Bronchial epithelial cell (primary cell): Measurements from ENCODE around the gene RASL11A. TPM values are rescaled to one million over a fixed set of nuclear protein-coding genes. Genes with fewer than 3 reads are reported as not detected.
"Not testable (repeated sequence)": the region's sequence is repeated elsewhere in the genome, so short reads cannot be mapped to it uniquely, and the experiment has no call there.

Experiments
- DNase-seq: peaks from one replicate; pipeline ENCODE4 v3.0.0-alpha.2; 2010; ENCODE audit warnings: low read depth
- FAIRE-seq: peaks from 2 replicates; lab custom pipeline; 2011; peaks lifted over from hg19 to GRCh38; lab: Jason Lieb, UNC
- H3K27me3 ChIP-seq: 2 replicates; pipeline ENCODE4 v1.5.1; 2011; ENCODE audit warnings: low read length; ENCODE audit not compliant: control insufficient read depth, insufficient read depth
- H3K36me3 ChIP-seq: 2 replicates; pipeline ENCODE4 v1.5.1; 2011; ENCODE audit warnings: low read length; ENCODE audit not compliant: control insufficient read depth, insufficient read depth
- H3K4me3 ChIP-seq: 2 replicates; pipeline ENCODE4 v1.5.1; 2011; ENCODE audit warnings: mild to moderate bottlenecking, low read depth, low read length, control low read depth
- total RNA-seq: library from RNA; depleted of rRNA; stranded (reverse); fragments of >200 nt; gene quantifications from 2 replicates; pipeline ENCODE4 v1.2.1, GENCODE V29; 2014
- TF ChIP-seq, protein P1 (sequence below): IDR thresholded peaks from 2 replicates; pipeline ENCODE4 v1.5.1; 2011; ENCODE audit warnings: mild to moderate bottlenecking, moderate library complexity, low read length, control low read depth, inconsistent platforms; ENCODE audit not compliant: insufficient read depth, severe bottlenecking

Gene RASL11A
- 0.51 and 1.1 TPM in 2 replicates for total RNA-seq

DNA sequence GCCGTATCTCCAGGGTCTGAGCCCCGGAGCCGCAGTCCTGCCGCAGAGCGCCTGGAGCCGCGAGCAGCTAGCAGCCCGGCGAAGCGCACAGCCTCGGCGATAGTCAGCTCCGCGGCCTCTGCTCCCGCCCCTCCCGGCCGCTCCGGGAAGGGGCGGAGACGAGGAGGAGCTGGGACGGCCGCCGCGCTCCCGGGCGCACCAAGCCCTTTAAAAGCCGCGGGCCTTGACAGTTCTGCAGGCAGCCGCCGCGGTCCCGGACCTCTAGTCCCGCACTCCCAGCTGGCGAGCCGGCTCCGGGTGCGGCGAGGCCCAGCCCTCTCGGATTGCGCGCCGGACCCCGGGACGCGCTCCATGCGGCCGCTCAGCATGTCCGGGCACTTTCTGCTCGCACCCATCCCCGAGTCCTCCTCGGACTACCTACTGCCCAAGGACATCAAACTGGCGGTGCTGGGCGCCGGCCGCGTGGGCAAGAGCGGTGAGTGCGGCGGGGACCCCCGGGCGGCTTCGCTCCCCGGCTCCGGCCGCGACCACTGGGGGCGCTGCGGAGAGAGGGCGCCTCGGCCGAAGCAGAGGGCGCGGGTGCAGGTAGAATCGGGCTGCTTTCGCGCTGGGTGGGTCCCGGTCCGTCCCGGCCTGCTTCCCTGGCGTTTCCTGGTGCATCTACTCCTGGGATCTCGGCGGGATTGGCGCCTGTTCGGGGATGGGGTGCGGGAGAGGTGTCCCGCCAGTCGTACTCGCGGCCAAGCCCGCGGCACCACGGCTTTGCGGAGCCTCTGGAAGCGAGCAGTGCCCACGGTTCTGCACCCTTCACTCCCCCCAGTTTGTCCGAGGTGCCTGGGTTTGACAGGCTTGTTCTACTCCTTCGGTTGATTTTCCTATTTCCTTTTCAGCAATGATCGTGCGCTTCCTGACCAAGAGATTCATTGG lies at the start of gene RASL11A:
Gene RASL11A, plus strand, starts transcription at position 237 of the 927 bp plus-strand sequence. Its CDS starts 115 bp downstream, at position 352.
- no peaks in the 10 kb centered on the region for H3K36me3 ChIP-seq
- H3K4me3 ChIP-seq, result peak within 1 kb of the TSS; percentile 73
- FAIRE-seq, result no peak
- peak; percentile 55 for DNase-seq
- no peaks in the 10 kb centered on the region for H3K27me3 ChIP-seq
- TF ChIP-seq, protein P1, sequence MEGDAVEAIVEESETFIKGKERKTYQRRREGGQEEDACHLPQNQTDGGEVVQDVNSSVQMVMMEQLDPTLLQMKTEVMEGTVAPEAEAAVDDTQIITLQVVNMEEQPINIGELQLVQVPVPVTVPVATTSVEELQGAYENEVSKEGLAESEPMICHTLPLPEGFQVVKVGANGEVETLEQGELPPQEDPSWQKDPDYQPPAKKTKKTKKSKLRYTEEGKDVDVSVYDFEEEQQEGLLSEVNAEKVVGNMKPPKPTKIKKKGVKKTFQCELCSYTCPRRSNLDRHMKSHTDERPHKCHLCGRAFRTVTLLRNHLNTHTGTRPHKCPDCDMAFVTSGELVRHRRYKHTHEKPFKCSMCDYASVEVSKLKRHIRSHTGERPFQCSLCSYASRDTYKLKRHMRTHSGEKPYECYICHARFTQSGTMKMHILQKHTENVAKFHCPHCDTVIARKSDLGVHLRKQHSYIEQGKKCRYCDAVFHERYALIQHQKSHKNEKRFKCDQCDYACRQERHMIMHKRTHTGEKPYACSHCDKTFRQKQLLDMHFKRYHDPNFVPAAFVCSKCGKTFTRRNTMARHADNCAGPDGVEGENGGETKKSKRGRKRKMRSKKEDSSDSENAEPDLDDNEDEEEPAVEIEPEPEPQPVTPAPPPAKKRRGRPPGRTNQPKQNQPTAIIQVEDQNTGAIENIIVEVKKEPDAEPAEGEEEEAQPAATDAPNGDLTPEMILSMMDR, result peak; percentile 77

DNA sequence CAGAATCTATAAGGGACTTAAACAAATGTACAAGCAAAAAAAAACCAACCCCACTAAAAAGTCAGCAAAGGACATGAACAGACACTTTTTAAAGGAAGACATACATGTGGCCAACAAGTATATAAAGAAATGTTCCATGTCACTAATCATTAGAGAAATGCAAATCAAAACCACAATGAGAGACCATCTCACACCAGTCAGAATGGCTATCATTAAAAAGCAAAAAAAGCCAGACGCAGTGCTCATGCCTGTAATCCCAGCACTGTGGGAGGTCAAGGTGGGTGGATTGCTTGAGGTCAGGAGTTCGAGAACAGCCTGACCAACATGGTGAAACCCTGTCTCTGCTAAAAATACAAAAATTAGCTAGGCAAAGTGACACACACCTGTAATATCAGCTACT lies 48.5 kb upstream of the RASL11A start:
- not testable (repeated sequence) for H3K27me3 ChIP-seq, DNase-seq, H3K36me3 ChIP-seq, H3K4me3 ChIP-seq, FAIRE-seq

GRCh38 chr13:27226991-27227390 lies 43.6 kb upstream of the RASL11A start:
- FAIRE-seq (no peak), DNase-seq (no peak)
- Histone ChIP-seq H3K27me3 (no peaks in the 10 kb centered on the region), H3K36me3 (no peaks in the 10 kb centered on the region), H3K4me3 (no peak overlapping the region)
- TF ChIP-seq, protein P1, result no peak

DNA sequence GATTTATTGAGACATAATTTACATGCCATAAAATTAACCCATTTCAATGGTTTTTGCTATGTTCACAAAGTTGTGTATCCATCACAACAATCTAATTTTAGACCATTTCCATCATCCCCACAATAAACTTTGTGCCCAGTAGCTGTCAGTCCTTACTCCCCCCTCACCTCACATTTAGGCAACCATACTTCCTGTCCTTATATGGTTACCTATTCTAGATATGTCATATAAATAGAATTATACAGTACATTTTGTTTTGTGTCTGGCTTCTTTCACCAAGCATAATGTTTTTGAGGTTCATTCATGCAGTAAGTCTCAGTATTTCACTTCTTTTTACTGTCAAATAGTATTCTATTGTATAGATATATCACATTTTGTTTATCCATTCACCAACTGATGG lies 42.5 kb upstream of the RASL11A start:
- DNase-seq (no peak), FAIRE-seq (no peak)

DNA sequence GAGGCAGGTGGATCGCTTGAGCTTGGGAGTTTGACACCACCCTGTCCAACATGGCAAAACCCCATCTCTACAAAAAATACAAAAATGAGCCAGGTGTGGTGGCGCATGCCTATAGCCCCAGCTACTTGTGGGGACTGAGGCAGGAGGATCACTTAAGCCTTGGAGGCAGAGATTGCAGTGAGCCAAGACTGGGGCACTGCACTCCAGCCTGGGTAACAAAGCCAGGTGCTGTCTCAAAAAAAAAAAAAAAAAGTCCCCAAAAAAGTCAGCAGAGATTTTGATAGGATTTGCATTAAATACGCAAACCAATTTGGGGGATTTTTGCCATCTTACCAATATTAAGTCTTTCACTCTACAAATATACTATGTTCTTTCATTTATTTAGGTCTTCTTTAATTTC lies 41.0 kb upstream of the RASL11A start:
- H3K27me3 ChIP-seq, result no peaks in the 10 kb centered on the region
- TF ChIP-seq, protein P1, result no peak
- DNase-seq (no peak), FAIRE-seq (no peak)
- H3K36me3 ChIP-seq, result no peaks in the 10 kb centered on the region
- H3K4me3 ChIP-seq, result no peak overlapping the region

More for the DNA sequence above, 42.5 kb upstream of the RASL11A start:
- H3K27me3 ChIP-seq, result no peaks in the 10 kb centered on the region
- TF ChIP-seq, protein P1, result no peak
- no peaks in the 10 kb centered on the region for H3K36me3 ChIP-seq
- no peak overlapping the region for H3K4me3 ChIP-seq

GRCh38 chr13:27233964-27234363 lies 36.7 kb upstream of the RASL11A start:
- Histone ChIP-seq H3K4me3 (no peak overlapping the region), H3K27me3 (no peaks in the 10 kb centered on the region), H3K36me3 (no peaks in the 10 kb centered on the region)
- FAIRE-seq (no peak), DNase-seq (no peak)
- TF ChIP-seq, protein P1, result no peak
